ENCODE measurements around the gene KIAA1755.

KIAA1755 gene

DNA sequence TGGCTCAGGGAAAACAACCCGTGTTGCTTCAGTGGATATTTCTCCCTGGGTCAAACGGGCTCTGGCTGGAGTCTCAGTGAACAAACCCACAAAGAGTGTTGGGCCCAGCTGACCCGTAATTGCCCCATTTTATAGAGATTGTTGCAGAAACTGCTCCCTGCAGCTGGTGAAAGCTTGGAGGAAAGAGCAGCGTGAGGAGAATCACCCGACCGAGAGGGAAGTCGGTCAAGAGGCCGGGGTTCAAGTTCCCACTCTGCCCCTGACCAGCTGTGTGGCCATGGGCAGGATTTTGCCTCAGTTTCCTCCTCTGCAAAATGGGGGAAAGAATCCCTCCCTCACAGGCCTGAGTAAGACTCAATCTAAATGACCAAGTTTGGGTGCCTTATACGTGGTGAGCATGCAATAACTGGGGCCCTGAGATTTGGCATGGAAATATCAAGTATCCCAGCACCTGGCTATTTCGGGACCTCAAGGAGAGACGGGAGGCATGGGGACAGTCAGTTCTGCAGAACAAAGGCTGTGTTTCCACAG lies 93.8 kb downstream of the KIAA1755 start:
- H3K4me3 ChIP-seq (ENCODE audit: low read depth, low read length): no peak overlapping the region
- DNase-seq (ENCODE audit: low read depth): no peak
- TF ChIP-seq MYC (IDR thresholded peaks at IDR 0.05; ENCODE audit: low read depth, low read length) (no peak), POLR2A (IDR thresholded peaks at IDR 0.05; ENCODE audit: extremely low read depth, insufficient read length) (no peak), MAX (IDR thresholded peaks at IDR 0.05; ENCODE audit: low read depth, low read length) (no peak)
- TF ChIP-seq, protein P1, sequence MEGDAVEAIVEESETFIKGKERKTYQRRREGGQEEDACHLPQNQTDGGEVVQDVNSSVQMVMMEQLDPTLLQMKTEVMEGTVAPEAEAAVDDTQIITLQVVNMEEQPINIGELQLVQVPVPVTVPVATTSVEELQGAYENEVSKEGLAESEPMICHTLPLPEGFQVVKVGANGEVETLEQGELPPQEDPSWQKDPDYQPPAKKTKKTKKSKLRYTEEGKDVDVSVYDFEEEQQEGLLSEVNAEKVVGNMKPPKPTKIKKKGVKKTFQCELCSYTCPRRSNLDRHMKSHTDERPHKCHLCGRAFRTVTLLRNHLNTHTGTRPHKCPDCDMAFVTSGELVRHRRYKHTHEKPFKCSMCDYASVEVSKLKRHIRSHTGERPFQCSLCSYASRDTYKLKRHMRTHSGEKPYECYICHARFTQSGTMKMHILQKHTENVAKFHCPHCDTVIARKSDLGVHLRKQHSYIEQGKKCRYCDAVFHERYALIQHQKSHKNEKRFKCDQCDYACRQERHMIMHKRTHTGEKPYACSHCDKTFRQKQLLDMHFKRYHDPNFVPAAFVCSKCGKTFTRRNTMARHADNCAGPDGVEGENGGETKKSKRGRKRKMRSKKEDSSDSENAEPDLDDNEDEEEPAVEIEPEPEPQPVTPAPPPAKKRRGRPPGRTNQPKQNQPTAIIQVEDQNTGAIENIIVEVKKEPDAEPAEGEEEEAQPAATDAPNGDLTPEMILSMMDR (IDR thresholded peaks at IDR 0.05; ENCODE audit: low read depth, low read length): no peak

DNA sequence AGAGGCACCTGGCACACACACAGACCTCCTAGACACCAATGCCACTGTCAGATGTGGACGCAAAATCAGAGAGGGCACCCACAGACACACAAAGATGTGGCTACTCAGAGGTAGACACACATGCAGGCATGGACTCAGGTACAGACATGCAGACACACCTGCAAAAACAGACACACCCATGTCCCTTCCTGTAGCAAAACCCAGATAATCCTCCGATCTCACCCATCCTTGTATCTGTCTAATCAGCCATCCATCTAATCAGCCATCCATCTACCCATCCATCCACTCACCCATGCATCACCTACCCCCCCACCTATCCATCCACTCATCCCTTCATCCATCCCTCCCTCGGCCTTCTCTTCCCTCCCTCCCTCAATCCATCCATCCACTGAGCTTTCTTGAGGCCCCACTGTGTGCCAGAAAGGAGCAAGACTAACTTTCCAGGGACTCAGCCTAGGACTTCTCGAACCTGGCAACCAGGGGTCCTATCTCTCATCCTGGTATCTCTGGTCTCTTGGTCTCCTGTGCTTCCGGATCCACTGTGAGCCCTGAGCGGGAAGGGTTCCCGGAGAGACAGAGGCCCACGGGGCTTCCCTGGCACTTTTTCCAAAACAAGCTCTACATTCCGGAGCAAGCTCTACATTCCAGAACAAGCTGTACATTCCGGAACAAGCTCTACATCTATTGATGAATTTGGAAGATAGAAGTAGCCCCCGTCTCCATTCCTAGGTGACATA lies 94.4 kb downstream of the KIAA1755 start:
- H3K4me3 ChIP-seq (ENCODE audit: low read depth, low read length): no peak overlapping the region
- DNase-seq (ENCODE audit: low read depth): no peak
- TF ChIP-seq POLR2A (IDR thresholded peaks at IDR 0.05; ENCODE audit: extremely low read depth, insufficient read length) (no peak), MYC (IDR thresholded peaks at IDR 0.05; ENCODE audit: low read depth, low read length) (no peak), MAX (IDR thresholded peaks at IDR 0.05; ENCODE audit: low read depth, low read length) (no peak)
- TF ChIP-seq, protein P1 (IDR thresholded peaks at IDR 0.05; ENCODE audit: low read depth, low read length): no peak

DNA sequence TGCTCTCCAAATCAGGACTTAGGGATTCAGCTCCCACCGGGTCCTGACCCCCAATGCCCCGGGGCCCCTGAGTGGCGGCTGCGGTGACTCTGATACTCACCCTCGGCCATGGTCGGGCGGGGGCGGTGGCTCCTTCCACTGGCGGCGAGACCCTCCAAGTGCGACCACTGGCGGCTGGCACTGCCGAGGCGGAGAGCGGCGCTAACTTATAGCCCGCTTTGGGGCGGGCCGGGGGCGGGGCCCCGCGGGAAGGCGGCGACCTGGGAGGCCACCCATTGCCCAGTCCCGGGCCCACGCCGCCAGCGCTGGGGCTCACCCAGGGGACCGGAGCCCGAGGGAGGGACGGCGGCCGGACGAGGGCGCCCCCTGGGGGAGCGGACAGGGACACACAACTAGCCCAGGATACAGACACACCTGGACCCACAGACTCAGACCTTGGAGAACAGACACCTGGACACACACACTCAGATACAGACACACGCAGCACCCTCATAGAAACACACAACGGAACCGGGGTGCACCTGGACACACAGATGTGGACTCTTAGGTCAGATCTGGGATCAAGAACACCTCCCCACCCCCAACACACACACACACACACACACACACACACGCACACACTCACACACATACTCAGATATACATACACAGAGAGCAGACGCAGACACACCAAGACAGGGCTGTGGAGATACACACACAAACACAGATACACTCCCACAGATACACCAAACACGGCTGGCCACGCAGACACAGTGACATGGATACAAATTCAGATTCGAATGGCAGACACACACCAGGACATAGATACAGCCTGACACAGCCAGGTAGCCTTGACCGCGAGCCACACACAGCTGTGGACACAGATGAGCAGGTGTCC lies 95.2 kb downstream of the KIAA1755 start, which contains the start of gene TGM2:
TGM2 (minus strand) TSS at position 182 of the 877 bp plus-strand sequence; CDS start at position 110, 72 bp downstream.
- TF ChIP-seq, protein P1 (IDR thresholded peaks at IDR 0.05; ENCODE audit: low read depth, low read length): peak; percentile 82
- TF ChIP-seq MYC (IDR thresholded peaks at IDR 0.05; ENCODE audit: low read depth, low read length): no peak
- TF ChIP-seq POLR2A (IDR thresholded peaks at IDR 0.05; ENCODE audit: extremely low read depth, insufficient read length): no peak
- TF ChIP-seq MAX (IDR thresholded peaks at IDR 0.05; ENCODE audit: low read depth, low read length): no peak
- peak; percentile 76 for DNase-seq (ENCODE audit: low read depth)
- no peak within 1 kb of the TSS for H3K4me3 ChIP-seq (ENCODE audit: low read depth, low read length)

GRCh38 chr20:38164624-38165088 lies 95.9 kb downstream of the KIAA1755 start:
- H3K4me3 ChIP-seq (ENCODE audit: low read depth, low read length): no peak overlapping the region
- no peak for DNase-seq (ENCODE audit: low read depth)
- TF ChIP-seq MYC (IDR thresholded peaks at IDR 0.05; ENCODE audit: low read depth, low read length) (no peak), POLR2A (IDR thresholded peaks at IDR 0.05; ENCODE audit: extremely low read depth, insufficient read length) (no peak), MAX (IDR thresholded peaks at IDR 0.05; ENCODE audit: low read depth, low read length) (no peak)
- TF ChIP-seq, protein P1 (IDR thresholded peaks at IDR 0.05; ENCODE audit: low read depth, low read length): no peak

DNA sequence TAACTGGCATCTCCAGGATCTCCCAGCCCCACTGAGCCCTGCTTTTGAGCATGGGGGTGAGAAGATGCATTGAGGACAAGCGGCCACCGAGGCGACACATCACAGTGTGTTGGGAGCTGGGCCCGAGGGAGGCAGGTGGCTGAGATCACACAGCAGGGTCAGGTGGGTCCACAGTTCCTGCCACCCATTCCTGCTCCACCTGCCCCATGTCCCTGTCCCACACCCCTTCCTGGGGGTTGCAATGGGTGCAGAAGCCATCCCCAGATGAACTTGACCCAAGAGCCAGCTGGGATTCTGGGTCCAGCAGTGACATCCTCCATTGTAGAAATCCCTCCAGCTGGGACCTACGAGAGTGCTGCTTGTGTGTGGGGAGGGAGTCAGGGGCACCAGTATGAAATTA lies 96.5 kb downstream of the KIAA1755 start:
- no peak overlapping the region for H3K4me3 ChIP-seq (ENCODE audit: low read depth, low read length)
- no peak for DNase-seq (ENCODE audit: low read depth)
- TF ChIP-seq POLR2A (IDR thresholded peaks at IDR 0.05; ENCODE audit: extremely low read depth, insufficient read length): no peak
- no peak for TF ChIP-seq MAX (IDR thresholded peaks at IDR 0.05; ENCODE audit: low read depth, low read length)
- no peak for TF ChIP-seq MYC (IDR thresholded peaks at IDR 0.05; ENCODE audit: low read depth, low read length)
- TF ChIP-seq, protein P1 (IDR thresholded peaks at IDR 0.05; ENCODE audit: low read depth, low read length): no peak
